H1 (cell line): Measurements from ENCODE around the gene ENTREP1. TPM values are rescaled to one million over a fixed set of nuclear protein-coding genes. Genes with fewer than 3 reads are reported as not detected.

Experiments used
- CTCF ChIA-PET: fragments of 300-600 bp; sonication (Branson Sonifier 250); formaldehyde crosslinking; loops from one replicate; lab custom pipeline; 2021; ENCODE audit not compliant: partially characterized antibody; lab: Charles Lee
- POLR2A ChIA-PET: fragments of 300-600 bp; sonication (Branson Sonifier 250); formaldehyde crosslinking; loops from one replicate; lab custom pipeline; 2021; ENCODE audit warnings: inconsistent platforms; ENCODE audit not compliant: partially characterized antibody; lab: Charles Lee
- DNase-seq, 2 experiments: peaks; one replicate each; pipeline versions ENCODE4 v3.0.0 to v3.0.0-alpha.2; 2010 to 2022; ENCODE audit warnings: low spot score in 2 of 2, low read depth in 1 of 2, mixed read lengths in 1 of 2
- FAIRE-seq: peaks from 2 replicates; lab custom pipeline; 2011; peaks lifted over from hg19 to GRCh38; lab: Jason Lieb, UNC
- H2AFZ ChIP-seq: 2 replicates; pipeline ENCODE4 v1.8.1; 2012; ENCODE audit warnings: low read length, inconsistent platforms
- H2AK5ac ChIP-seq: 2 replicates; pipeline ENCODE4 v1.6.1; 2013; ENCODE audit warnings: low read depth, low read length
- H2BK120ac ChIP-seq: replicated peaks from 2 replicates; pipeline ENCODE3; 2013; ENCODE audit warnings: low read depth, low read length, inconsistent platforms
- H2BK12ac ChIP-seq: 2 replicates; pipeline ENCODE4 v1.6.1; 2013; ENCODE audit warnings: low read depth, low read length
- H2BK15ac ChIP-seq: 2 replicates; pipeline ENCODE4 v1.6.1; 2013; ENCODE audit warnings: low read length
- H2BK20ac ChIP-seq: 2 replicates; pipeline ENCODE4 v1.6.1; 2013; ENCODE audit warnings: low read length
- H2BK5ac ChIP-seq: 2 replicates; pipeline ENCODE4 v1.6.1; 2013; ENCODE audit warnings: low read depth, low read length
- H3K14ac ChIP-seq: 2 replicates; pipeline ENCODE4 v1.6.1; 2013; ENCODE audit warnings: inconsistent platforms; ENCODE audit not compliant: insufficient read length
- H3K18ac ChIP-seq: 2 replicates; pipeline ENCODE4 v1.6.1; 2013; ENCODE audit warnings: low read length; ENCODE audit errors: extremely low read depth
- H3K23ac ChIP-seq: 2 replicates; pipeline ENCODE4 v1.6.1; 2013; ENCODE audit warnings: inconsistent platforms; ENCODE audit not compliant: insufficient read length
- H3K23me2 ChIP-seq: 2 replicates; pipeline ENCODE4 v1.6.1; 2013; ENCODE audit warnings: low read depth, low read length
- H3K27ac ChIP-seq: 2 replicates; pipeline ENCODE4 v1.6.1; 2011; ENCODE audit warnings: low read depth, low read length, inconsistent platforms
- H3K27me3 ChIP-seq, 4 experiments: replicated peaks in 1 of 4; 1 replicate in 1 of 4; 2 replicates in 3 of 4; pipeline versions ENCODE4 v1.6.1 to v1.8.1; 2011 to 2013; ENCODE audit warnings: low read length in 3 of 4, mild to moderate bottlenecking in 3 of 4, inconsistent platforms in 2 of 4, mixed read lengths in 2 of 4, moderate library complexity in 1 of 4; ENCODE audit not compliant: control insufficient read depth in 3 of 4, insufficient read depth in 3 of 4; ENCODE audit errors: extremely low read depth in 1 of 4
- H3K36me3 ChIP-seq, 4 experiments: 2 replicates each; pipeline versions ENCODE4 v1.6.1 to v1.8.1; 2011 to 2013; ENCODE audit warnings: mild to moderate bottlenecking in 4 of 4, low read length in 3 of 4, moderate library complexity in 2 of 4, control low read depth in 1 of 4, inconsistent platforms in 1 of 4; ENCODE audit not compliant: insufficient read depth in 4 of 4, control insufficient read depth in 2 of 4
- H3K4ac ChIP-seq: replicated peaks from 2 replicates; pipeline ENCODE3; 2013; ENCODE audit warnings: low read length, low read depth, mixed read lengths, inconsistent platforms; ENCODE audit not compliant: insufficient read length
- H3K4me1 ChIP-seq, 4 experiments: replicated peaks in 1 of 4; 1 replicate in 1 of 4; 2 replicates in 3 of 4; pipeline versions ENCODE4 v1.6.1 to v1.8.1; 2011 to 2013; ENCODE audit warnings: low read length in 3 of 4, inconsistent platforms in 2 of 4, mixed read lengths in 1 of 4; ENCODE audit not compliant: insufficient read depth in 4 of 4, control insufficient read depth in 3 of 4
- H3K4me2 ChIP-seq, 2 experiments: 2 replicates each; pipeline versions ENCODE4 v1.6.1 to v1.8.1; 2011 to 2013; ENCODE audit warnings: low read depth in 2 of 2, low read length in 2 of 2, control low read depth in 1 of 2, inconsistent platforms in 1 of 2, mild to moderate bottlenecking in 1 of 2; ENCODE audit not compliant: insufficient read depth in 1 of 2
- H3K4me3 ChIP-seq, 4 experiments: fragments of 200-600, 300-600 bp in 1 of 4; sonication (generic), shearing (Covaris generic), sonication (Bioruptor Twin) in 1 of 4; 2 replicates each; pipeline versions ENCODE4 v1.5.1 to v1.8.1; 2011 to 2016; ENCODE audit warnings: low read length in 4 of 4, low read depth in 3 of 4, control low read depth in 2 of 4, inconsistent platforms in 2 of 4, mild to moderate bottlenecking in 2 of 4, mixed read lengths in 1 of 4, moderate library complexity in 1 of 4; ENCODE audit not compliant: insufficient read depth in 2 of 4; ENCODE audit errors: extremely low read depth in 1 of 4
- H3K56ac ChIP-seq: replicated peaks from 2 replicates; pipeline ENCODE3; 2013; ENCODE audit warnings: low read depth, mild to moderate bottlenecking, mixed read lengths, low read length, inconsistent platforms; ENCODE audit not compliant: insufficient read length
- H3K79me1 ChIP-seq: 2 replicates; pipeline ENCODE4 v1.6.1; 2013; ENCODE audit warnings: low read depth, low read length, control low read depth
- H3K79me2 ChIP-seq, 2 experiments: 2 replicates each; pipeline versions ENCODE4 v1.6.1 to v1.8.1; 2012 to 2013; ENCODE audit warnings: low read length in 2 of 2, mild to moderate bottlenecking in 2 of 2, inconsistent platforms in 1 of 2; ENCODE audit not compliant: insufficient read depth in 2 of 2, control insufficient read depth in 1 of 2
- H3K9ac ChIP-seq, 4 experiments: replicated peaks in 1 of 4; 1 replicate in 1 of 4; 2 replicates in 3 of 4; pipeline versions ENCODE4 v1.6.1 to v1.8.1; 2011 to 2013; ENCODE audit warnings: low read depth in 3 of 4, low read length in 3 of 4, control low read depth in 2 of 4, mild to moderate bottlenecking in 2 of 4, moderate library complexity in 2 of 4, inconsistent platforms in 1 of 4; ENCODE audit errors: extremely low read depth in 1 of 4
- H3K9me3 ChIP-seq, 2 experiments: 2 replicates each; pipeline versions ENCODE4 v1.6.1 to v1.8.1; 2012 to 2013; ENCODE audit warnings: mild to moderate bottlenecking in 2 of 2, moderate library complexity in 2 of 2, control low read depth in 1 of 2, inconsistent platforms in 1 of 2, low read depth in 1 of 2, low read length in 1 of 2, mixed read lengths in 1 of 2; ENCODE audit not compliant: insufficient read depth in 2 of 2
- H4K20me1 ChIP-seq, 2 experiments: replicated peaks in 1 of 2; 2 replicates each; pipeline versions ENCODE3 to v1.8.1; 2011 to 2013; ENCODE audit warnings: inconsistent platforms in 2 of 2, low read length in 2 of 2, mild to moderate bottlenecking in 1 of 2; ENCODE audit not compliant: insufficient read depth in 2 of 2, control insufficient read depth in 1 of 2
- H4K5ac ChIP-seq: 2 replicates; pipeline ENCODE4 v1.6.1; 2013; ENCODE audit warnings: low read length, low read depth, mixed read lengths, inconsistent platforms; ENCODE audit not compliant: insufficient read length
- H4K8ac ChIP-seq: 2 replicates; pipeline ENCODE4 v1.8.0; 2013; ENCODE audit warnings: mild to moderate bottlenecking, moderate library complexity, low read length, inconsistent platforms; ENCODE audit not compliant: insufficient read depth; ENCODE audit errors: extremely low read depth
- H4K91ac ChIP-seq: replicated peaks from 2 replicates; pipeline ENCODE3; 2013; ENCODE audit warnings: low read length, mixed read lengths, inconsistent platforms; ENCODE audit not compliant: insufficient read length
- ASH2L ChIP-seq: fragments of 200-600, 300-600 bp; sonication (generic); IDR thresholded peaks from one replicate; pipeline ENCODE4 v1.7.1; 2017; ENCODE audit warnings: low read length
- KDM4A ChIP-seq: IDR thresholded peaks from one replicate; pipeline ENCODE4 v1.7.1; 2012; ENCODE audit warnings: low read depth, mild to moderate bottlenecking, moderate library complexity, low read length, inconsistent platforms; ENCODE audit not compliant: severe bottlenecking
- WGBS, 2 experiments: shearing (Covaris generic) in 1 of 2; methylation state at CpG; one replicate each; pipeline versions ENCODE4 v1.1.6 to v1.1.7; 2013 to 2015; ENCODE audit warnings: low lambda C conversion rate in 2 of 2, mixed read lengths in 2 of 2, inconsistent platforms in 1 of 2, low coverage in 1 of 2, missing lambda C conversion rate in 1 of 2; ENCODE audit not compliant: insufficient replicate concordance in 2 of 2, insufficient coverage in 1 of 2, insufficient read length in 1 of 2; ENCODE audit errors: extremely low coverage in 1 of 2, missing lambda C conversion rate in 1 of 2; 5-methylcytosine and 5-hydroxymethylcytosine counted together
- polyA plus RNA-seq, 7 experiments: library from polyadenylated mRNA; depleted of rRNA in 3 of 7; stranded (reverse) in 5 of 7; unstranded in 2 of 7; fragments of >200 nt in 5 of 7; fragments of 200-250 nt in 2 of 7; gene quantifications; 1 replicate in 5 of 7; 2 replicates in 1 of 7; 4 replicates in 1 of 7; pipeline versions ENCODE4 v1.2.1 to v1.2.3, GENCODE V29; 2011 to 2013; ENCODE audit warnings: missing spikeins in 2 of 7, mixed read lengths in 2 of 7
- total RNA-seq: library from RNA; stranded (reverse); fragmentation: NEBNext Ultra II Directional; extraction: Animal tissue kit (Norgen Biotek cat#: 25700); gene quantifications from 2 replicates; pipeline ENCODE4 v1.2.1, GENCODE V29; 2021

ENTREP1 gene
- total and polyA plus RNA-seq, 2 of the 8 experiments (the other 6 are each of a cell fraction or from before 2014, with no cell fraction given), result 15.3 to 25.0 TPM

GRCh38 chr9:69364510-69365150, 39.6 kb downstream of the ENTREP1 start:
- no peak overlapping the region for H3K18ac ChIP-seq
- DNase-seq (no peak), FAIRE-seq (no peak)
- no peak overlapping the region for H4K5ac ChIP-seq
- H2AK5ac ChIP-seq, result no peak overlapping the region
- ChIA-PET CTCF (interaction anchor here (0.6 to 1.4 kb wide), 3 partner anchors 12 to 372 kb away, joined by 3 to 4 read pairs (median 3); no protein-coding TSS in a partner anchor), POLR2A (interaction anchor here (0.7 to 2.1 kb wide), 4 partner anchors 11 to 315 kb away, joined by 3 to 5 read pairs (median 3); no protein-coding TSS in a partner anchor)
- H2BK120ac ChIP-seq, result no peak overlapping the region
- no peaks in the 10 kb centered on the region; the same call in 1 of the 2 replicates for H3K79me1 ChIP-seq
- no peak overlapping the region for H2BK5ac ChIP-seq
- no peaks in the 10 kb centered on the region for H4K20me1 ChIP-seq
- no peaks in the 10 kb centered on the region; the same call in 1 of the 2 replicates for H3K23me2 ChIP-seq
- H3K4me3 ChIP-seq, result no peak overlapping the region
- no peaks in the 10 kb centered on the region for H3K27me3 ChIP-seq
- no peak for TF ChIP-seq ASH2L
- TF ChIP-seq KDM4A, result no peak
- H3K9me3 ChIP-seq, result no peaks in the 10 kb centered on the region
- no peak overlapping the region for H4K8ac ChIP-seq
- H2BK20ac ChIP-seq, result no peak overlapping the region
- H3K23ac ChIP-seq, result no peak overlapping the region
- no peak overlapping the region for H3K14ac ChIP-seq
- H3K27ac ChIP-seq, result no peak overlapping the region
- peaks cover 0 to 5% of the 10 kb centered on the region in 2 experiments; a peak in 1 of 4 replicates for H3K79me2 ChIP-seq
- no peak overlapping the region for H3K4ac ChIP-seq
- H2BK15ac ChIP-seq, result no peak overlapping the region
- 93% methylated on average over 3 of the region's 3 CpGs; no CpG with 5 or more reads in 1 of the 2 experiments for WGBS, 2 experiments
- H3K4me1 ChIP-seq, result no peaks in the 10 kb centered on the region
- H2AFZ ChIP-seq, result no peak overlapping the region
- no peak overlapping the region for H2BK12ac ChIP-seq
- H4K91ac ChIP-seq, result no peak overlapping the region
- H3K9ac ChIP-seq, result no peak overlapping the region
- H3K56ac ChIP-seq, result no peak overlapping the region
- no peaks in the 10 kb centered on the region for H3K36me3 ChIP-seq
- H3K4me2 ChIP-seq, result no peak overlapping the region
